Measurements from ENCODE around the gene RAP1GAP.

- no peak for TF ChIP-seq POLR2A (IDR thresholded peaks at IDR 0.05)
- no peak for TF ChIP-seq CTCF (IDR thresholded peaks at IDR 0.05)
These were observed 96.4 kb downstream of the RAP1GAP start for GRCh38 chr1:21572735-21573277.

All from stomach (tissue), 4 donors.